ENCODE data around the gene KRTAP10-2. TPM values are rescaled to one million over a fixed set of nuclear protein-coding genes. Genes with fewer than 3 reads are reported as not detected.
A peak's percentile ranks its signal among the peaks of the same experiment; 100 is the strongest.

Gene KRTAP10-2
- total RNA-seq, 1 donor from 2014 or later, result not detected

DNA sequence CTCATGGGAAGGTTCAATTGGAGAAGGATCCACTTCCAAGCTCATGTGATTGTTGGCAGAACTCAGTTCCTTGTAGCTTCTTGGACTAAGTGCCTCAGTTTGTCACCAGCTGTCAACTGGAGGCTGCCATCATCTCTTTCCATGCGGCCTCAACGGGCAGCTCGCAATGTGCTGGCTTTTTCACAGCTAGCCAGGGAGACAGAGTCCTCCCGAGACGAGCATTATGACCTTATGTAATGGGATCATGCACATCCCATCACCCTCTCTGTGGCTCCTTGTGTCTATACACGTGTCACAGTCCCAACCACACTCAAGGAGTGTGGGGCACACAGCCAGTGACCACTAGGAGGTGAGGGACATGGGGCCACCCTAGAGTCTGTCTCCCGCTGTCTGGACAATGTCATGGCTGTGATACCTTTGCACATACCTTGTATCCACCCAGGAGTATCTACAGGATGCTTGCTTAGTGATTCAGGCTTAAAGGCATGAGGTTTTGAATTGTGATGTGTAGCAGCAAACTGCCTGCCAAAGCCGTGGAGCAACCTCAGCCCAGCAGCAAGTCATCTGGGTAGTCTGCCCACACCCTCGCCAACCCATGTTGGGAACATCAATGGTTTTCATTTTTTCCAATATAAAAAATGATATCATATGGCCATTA is 44.9 kb upstream of the KRTAP10-2 start:
- peaks cover 3% of the 10 kb centered on the region for H3K4me1 Mint-ChIP-seq (ENCODE audit: unreplicated experiment)
- peaks cover 39% of the 10 kb centered on the region for H3K27me3 Mint-ChIP-seq (ENCODE audit: unreplicated experiment)
- no peaks in the 10 kb centered on the region for H3K9me3 Mint-ChIP-seq (ENCODE audit: unreplicated experiment)
- no peak overlapping the region for H3K4me3 Mint-ChIP-seq (ENCODE audit: unreplicated experiment)
- no peak overlapping the region for H3K27ac Mint-ChIP-seq (ENCODE audit: unreplicated experiment)
- no peaks in the 10 kb centered on the region for H3K36me3 Mint-ChIP-seq (ENCODE audit: unreplicated experiment)
- peak; percentile 57 for DNase-seq (ENCODE audit: extremely low spot score, unreplicated experiment)
- TF ChIP-seq, protein P1, sequence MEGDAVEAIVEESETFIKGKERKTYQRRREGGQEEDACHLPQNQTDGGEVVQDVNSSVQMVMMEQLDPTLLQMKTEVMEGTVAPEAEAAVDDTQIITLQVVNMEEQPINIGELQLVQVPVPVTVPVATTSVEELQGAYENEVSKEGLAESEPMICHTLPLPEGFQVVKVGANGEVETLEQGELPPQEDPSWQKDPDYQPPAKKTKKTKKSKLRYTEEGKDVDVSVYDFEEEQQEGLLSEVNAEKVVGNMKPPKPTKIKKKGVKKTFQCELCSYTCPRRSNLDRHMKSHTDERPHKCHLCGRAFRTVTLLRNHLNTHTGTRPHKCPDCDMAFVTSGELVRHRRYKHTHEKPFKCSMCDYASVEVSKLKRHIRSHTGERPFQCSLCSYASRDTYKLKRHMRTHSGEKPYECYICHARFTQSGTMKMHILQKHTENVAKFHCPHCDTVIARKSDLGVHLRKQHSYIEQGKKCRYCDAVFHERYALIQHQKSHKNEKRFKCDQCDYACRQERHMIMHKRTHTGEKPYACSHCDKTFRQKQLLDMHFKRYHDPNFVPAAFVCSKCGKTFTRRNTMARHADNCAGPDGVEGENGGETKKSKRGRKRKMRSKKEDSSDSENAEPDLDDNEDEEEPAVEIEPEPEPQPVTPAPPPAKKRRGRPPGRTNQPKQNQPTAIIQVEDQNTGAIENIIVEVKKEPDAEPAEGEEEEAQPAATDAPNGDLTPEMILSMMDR (IDR thresholded peaks at IDR 0.05), result no peak

DNA sequence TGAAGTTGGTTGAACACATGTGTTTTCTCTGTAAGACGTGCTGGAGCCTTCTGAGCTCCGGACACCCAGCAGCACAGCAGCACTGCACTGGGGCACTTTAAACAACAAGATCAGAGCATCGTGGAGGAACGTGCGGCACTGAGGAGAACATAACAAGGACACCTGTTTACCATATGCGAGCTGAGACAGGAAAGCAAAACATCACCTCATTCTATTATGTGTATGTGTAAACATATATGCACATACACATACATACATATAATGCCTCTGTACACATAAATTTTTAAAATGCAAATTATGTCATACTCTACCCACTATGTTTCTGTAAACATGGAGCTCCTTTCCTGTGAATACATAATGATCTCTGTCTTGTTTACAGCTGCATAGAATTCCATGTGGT is 44.2 kb upstream of the KRTAP10-2 start:
- H3K27ac Mint-ChIP-seq (ENCODE audit: unreplicated experiment), result no peak overlapping the region
- no peak for DNase-seq (ENCODE audit: extremely low spot score, unreplicated experiment)
- no peaks in the 10 kb centered on the region for H3K36me3 Mint-ChIP-seq (ENCODE audit: unreplicated experiment)
- H3K27me3 Mint-ChIP-seq (ENCODE audit: unreplicated experiment), result peaks cover 39% of the 10 kb centered on the region
- H3K4me3 Mint-ChIP-seq (ENCODE audit: unreplicated experiment), result no peak overlapping the region
- TF ChIP-seq, protein P1 (IDR thresholded peaks at IDR 0.05), result no peak
- H3K9me3 Mint-ChIP-seq (ENCODE audit: unreplicated experiment), result no peaks in the 10 kb centered on the region
- H3K4me1 Mint-ChIP-seq (ENCODE audit: unreplicated experiment), result peaks cover 3% of the 10 kb centered on the region

DNA sequence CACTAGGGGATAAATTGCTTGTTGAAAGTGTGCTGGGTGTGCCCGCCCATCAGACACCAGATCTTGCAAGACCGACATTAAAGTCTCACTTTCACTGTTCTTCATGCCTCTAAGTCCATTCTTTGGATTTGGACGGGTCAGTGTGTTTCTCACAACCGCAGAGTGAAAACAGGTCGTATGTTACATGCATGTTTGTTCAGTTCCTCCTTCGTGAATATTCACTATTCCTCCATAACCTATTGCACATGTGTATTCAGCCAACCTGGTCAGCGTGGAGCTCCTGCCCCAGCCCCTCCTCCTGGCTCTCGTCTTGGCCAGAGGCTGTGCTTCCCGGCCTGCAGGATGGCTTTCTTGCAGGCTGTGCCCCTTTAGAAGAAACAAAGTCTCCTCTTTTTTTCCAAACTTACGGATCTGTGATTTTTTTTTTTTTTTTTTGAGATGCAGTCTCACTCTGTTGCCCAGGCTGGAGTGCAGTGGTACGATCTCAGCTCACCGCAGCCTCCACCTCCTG is 43.2 kb upstream of the KRTAP10-2 start:
- TF ChIP-seq, protein P1 (IDR thresholded peaks at IDR 0.05), result no peak
- peak; percentile 63 for DNase-seq (ENCODE audit: extremely low spot score, unreplicated experiment)
- no peak overlapping the region for H3K27ac Mint-ChIP-seq (ENCODE audit: unreplicated experiment)

DNA sequence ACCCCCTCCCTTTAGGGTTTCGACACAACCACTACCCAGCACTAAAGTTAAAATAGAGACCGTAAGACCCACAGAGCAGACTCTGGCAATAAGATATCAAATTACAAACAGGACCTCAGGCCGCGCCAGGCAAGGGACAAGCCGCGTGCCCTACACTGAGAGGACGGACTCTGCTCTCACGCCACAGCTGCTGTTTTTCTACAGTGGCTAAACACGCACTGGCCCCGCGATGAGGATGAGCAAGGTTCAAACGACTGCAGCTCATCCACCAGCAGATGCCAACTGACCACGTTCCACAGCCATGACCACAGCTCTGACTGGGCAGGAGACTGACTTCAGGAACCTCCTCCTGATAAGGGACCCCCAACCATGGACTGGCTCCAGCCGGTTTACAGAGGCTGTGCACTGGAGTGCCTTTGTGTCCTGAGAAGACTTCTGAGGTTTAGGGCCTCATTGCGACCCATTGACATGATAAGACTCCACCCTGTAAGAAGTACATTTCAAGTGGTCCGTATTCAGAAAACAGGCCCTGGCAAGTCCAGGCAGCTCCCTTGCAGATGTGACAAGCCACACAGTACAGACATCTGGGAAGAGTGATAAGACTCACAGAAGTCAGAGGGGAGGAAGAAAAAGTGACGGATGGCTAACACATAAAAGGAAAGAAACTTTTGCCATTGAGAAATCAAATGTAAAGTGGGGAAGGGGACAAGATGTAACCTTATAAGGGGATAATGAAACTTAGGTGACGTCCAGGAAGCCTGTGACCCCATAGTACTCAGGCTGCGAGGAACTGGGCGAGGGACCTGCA is 42.5 kb upstream of the KRTAP10-2 start:
- H3K9me3 Mint-ChIP-seq (ENCODE audit: unreplicated experiment), result no peaks in the 10 kb centered on the region
- no peak overlapping the region for H3K27ac Mint-ChIP-seq (ENCODE audit: unreplicated experiment)
- TF ChIP-seq, protein P1 (IDR thresholded peaks at IDR 0.05), result no peak
- H3K27me3 Mint-ChIP-seq (ENCODE audit: unreplicated experiment), result peaks cover 32% of the 10 kb centered on the region
- peak; percentile 64 for DNase-seq (ENCODE audit: extremely low spot score, unreplicated experiment)
- H3K36me3 Mint-ChIP-seq (ENCODE audit: unreplicated experiment), result no peaks in the 10 kb centered on the region
- no peak overlapping the region for H3K4me3 Mint-ChIP-seq (ENCODE audit: unreplicated experiment)
- peaks cover 3% of the 10 kb centered on the region for H3K4me1 Mint-ChIP-seq (ENCODE audit: unreplicated experiment)

More for the DNA sequence above, 43.2 kb upstream of the KRTAP10-2 start:
- peaks cover 33% of the 10 kb centered on the region for H3K27me3 Mint-ChIP-seq (ENCODE audit: unreplicated experiment)
- no peak overlapping the region for H3K4me3 Mint-ChIP-seq (ENCODE audit: unreplicated experiment)
- H3K36me3 Mint-ChIP-seq (ENCODE audit: unreplicated experiment), result no peaks in the 10 kb centered on the region
- H3K9me3 Mint-ChIP-seq (ENCODE audit: unreplicated experiment), result no peaks in the 10 kb centered on the region
- H3K4me1 Mint-ChIP-seq (ENCODE audit: unreplicated experiment), result peaks cover 3% of the 10 kb centered on the region
